CD4-positive, CD25-positive, alpha-beta regulatory T cell (primary cell): ENCODE data around the gene FGGY. TPM values are rescaled to one million over a fixed set of nuclear protein-coding genes. Genes with fewer than 3 reads are reported as not detected.

ENCODE experiments used
- ATAC-seq, 2 donors: fragments of 150-1000 bp; cut with Tn5 transposase; one replicate each; pipeline ENCODE4 v1.10.0; 2021; ENCODE audit warnings: low read depth in 2 of 2, moderate number of reproducible peaks in 2 of 2, moderate library complexity in 1 of 2
- DNase-seq, 3 donors: peaks; one replicate each; pipeline versions ENCODE4 v3.0.0 to v3.0.0-alpha.2; 2012 to 2022; ENCODE audit warnings: mixed read lengths in 1 of 3
- H3K27ac ChIP-seq: one replicate; pipeline ENCODE4 v1.7.0; 2013; ENCODE audit warnings: mild to moderate bottlenecking, low read length; ENCODE audit not compliant: insufficient read depth, poor library complexity, severe bottlenecking
- H3K27me3 ChIP-seq: one replicate; pipeline ENCODE4 v1.7.0; 2013; ENCODE audit warnings: low read length; ENCODE audit not compliant: control insufficient read depth, insufficient read depth
- H3K36me3 ChIP-seq: one replicate; pipeline ENCODE4 v1.7.0; 2013; ENCODE audit warnings: mild to moderate bottlenecking, low read length, moderate library complexity; ENCODE audit not compliant: control insufficient read depth, insufficient read depth
- H3K4me1 ChIP-seq: 2 replicates; pipeline ENCODE4 v1.7.0; 2013; ENCODE audit warnings: mild to moderate bottlenecking, low read length; ENCODE audit not compliant: insufficient read depth, control insufficient read depth, poor library complexity, severe bottlenecking
- H3K4me3 ChIP-seq: one replicate; pipeline ENCODE4 v1.7.0; 2013; ENCODE audit warnings: low read depth, mild to moderate bottlenecking, low read length, moderate library complexity
- H3K9me3 ChIP-seq, 2 experiments: 1 replicate in 1 of 2; 2 replicates in 1 of 2; pipeline ENCODE4 v1.7.0; 2013; ENCODE audit warnings: low read length in 2 of 2, mild to moderate bottlenecking in 1 of 2, moderate library complexity in 1 of 2; ENCODE audit not compliant: control insufficient read depth in 2 of 2
- H3K27ac Mint-ChIP-seq, 3 donors: one replicate each; pipeline ENCODE4 v1.8.0; 2020 to 2022; ENCODE audit warnings: mild to moderate bottlenecking in 3 of 3, mixed read lengths in 3 of 3, moderate library complexity in 2 of 3
- H3K27me3 Mint-ChIP-seq: one replicate; pipeline ENCODE4 v1.8.0; 2022; ENCODE audit warnings: mild to moderate bottlenecking, mixed read lengths
- H3K36me3 Mint-ChIP-seq: one replicate; pipeline ENCODE4 v1.8.0; 2020; ENCODE audit warnings: mixed read lengths
- H3K4me1 Mint-ChIP-seq, 4 donors: one replicate each; pipeline ENCODE4 v1.8.0; 2020 to 2022; ENCODE audit warnings: mixed read lengths in 4 of 4, mild to moderate bottlenecking in 1 of 4
- H3K4me3 Mint-ChIP-seq, 4 donors: one replicate each; pipeline ENCODE4 v1.8.0; 2020 to 2022; ENCODE audit warnings: mild to moderate bottlenecking in 4 of 4, mixed read lengths in 4 of 4, moderate library complexity in 3 of 4
- H3K9me3 Mint-ChIP-seq, 7 donors: one replicate each; pipeline ENCODE4 v1.8.0; 2020 to 2022; ENCODE audit warnings: mixed read lengths in 7 of 7, mild to moderate bottlenecking in 3 of 7, moderate library complexity in 2 of 7
- polyA plus RNA-seq, 4 donors: library from polyadenylated mRNA; unstranded; fragments of 300-500 nt; fragmentation: Illumina TruSeq; gene quantifications; one replicate each; pipeline ENCODE4 v1.2.3, GENCODE V29; 2021
- total RNA-seq: library from RNA; stranded (reverse); gene quantifications from one replicate; pipeline ENCODE4 v1.2.3, GENCODE V29; 2022

Gene FGGY
- total and polyA plus RNA-seq, 5 donors from 2014 or later = 1.9 to 7.7 (median 4.5) TPM

GRCh38 chr1:59692591-59692990 is 395.7 kb downstream of the FGGY start:
- Mint-ChIP-seq H3K27ac (peak overlapping the region in 1 of 3 donors; percentile 12), H3K36me3 (no peaks in the 10 kb centered on the region), H3K4me1 (peaks cover 0 to 13% (median 11%) of the 10 kb centered on the region in 4 donors), H3K27me3 (no peaks in the 10 kb centered on the region), H3K4me3 (no peak overlapping the region), H3K9me3 (peaks cover 0 to 3% (median 0%) of the 10 kb centered on the region in 7 donors)
- H3K27me3 ChIP-seq = no peaks in the 10 kb centered on the region
- no peaks in the 10 kb centered on the region for H3K36me3 ChIP-seq
- H3K27ac ChIP-seq = no peak overlapping the region
- DNase-seq (no peak), ATAC-seq (peak in 1 of 2 donors; percentile 21)
- H3K4me1 ChIP-seq = peaks cover 3% of the 10 kb centered on the region
- no peaks in the 10 kb centered on the region for H3K9me3 ChIP-seq
- H3K4me3 ChIP-seq = no peak overlapping the region

- H3K36me3 ChIP-seq = no peaks in the 10 kb centered on the region
- ATAC-seq = no peak
- H3K4me1 ChIP-seq = peaks cover 5% of the 10 kb centered on the region
- Mint-ChIP-seq H3K4me3 (no peak overlapping the region), H3K27me3 (no peaks in the 10 kb centered on the region), H3K27ac (no peak overlapping the region), H3K4me1 (peaks cover 0 to 17% (median 14%) of the 10 kb centered on the region in 4 donors), H3K36me3 (no peaks in the 10 kb centered on the region), H3K9me3 (peaks cover 0 to 3% (median 0%) of the 10 kb centered on the region in 7 donors)
- no peak for DNase-seq
- H3K4me3 ChIP-seq = no peak overlapping the region
- no peaks in the 10 kb centered on the region for H3K9me3 ChIP-seq
- no peak overlapping the region for H3K27ac ChIP-seq
- H3K27me3 ChIP-seq = no peaks in the 10 kb centered on the region
Measured at GRCh38 chr1:59693406-59693805, 396.5 kb downstream of the FGGY start.

- DNase-seq (no peak), ATAC-seq (no peak)
- Histone ChIP-seq H3K27ac (no peak overlapping the region), H3K4me3 (no peak overlapping the region), H3K9me3 (no peaks in the 10 kb centered on the region), H3K4me1 (peaks cover 5% of the 10 kb centered on the region), H3K27me3 (no peaks in the 10 kb centered on the region), H3K36me3 (no peaks in the 10 kb centered on the region)
- Mint-ChIP-seq H3K4me3 (no peak overlapping the region), H3K27ac (no peak overlapping the region), H3K27me3 (no peaks in the 10 kb centered on the region), H3K4me1 (peaks cover 0 to 18% (median 16%) of the 10 kb centered on the region in 4 donors), H3K36me3 (no peaks in the 10 kb centered on the region), H3K9me3 (peaks cover 0 to 3% (median 0%) of the 10 kb centered on the region in 7 donors)
Measured at GRCh38 chr1:59695252-59695651, 398.4 kb downstream of the FGGY start.

GRCh38 chr1:59696421-59697115 is 399.7 kb downstream of the FGGY start:
- no peaks in the 10 kb centered on the region for H3K9me3 ChIP-seq
- DNase-seq = no peak
- ATAC-seq = no peak
- peaks cover 5% of the 10 kb centered on the region for H3K4me1 ChIP-seq
- H3K27ac Mint-ChIP-seq = peak overlapping the region in 1 of 3 donors; percentile 11
- no peaks in the 10 kb centered on the region for H3K27me3 ChIP-seq
- H3K36me3 ChIP-seq = no peaks in the 10 kb centered on the region
- H3K36me3 Mint-ChIP-seq = no peaks in the 10 kb centered on the region
- peaks cover 0 to 18% (median 16%) of the 10 kb centered on the region in 4 donors for H3K4me1 Mint-ChIP-seq
- peak overlapping the region in 2 of 4 donors; percentile 23 to 52 for H3K4me3 Mint-ChIP-seq
- H3K4me3 ChIP-seq = peak overlapping the region; percentile 79
- H3K27me3 Mint-ChIP-seq = no peaks in the 10 kb centered on the region
- H3K9me3 Mint-ChIP-seq = peaks cover 0 to 3% (median 0%) of the 10 kb centered on the region in 7 donors
- no peak overlapping the region for H3K27ac ChIP-seq

- Histone ChIP-seq H3K27ac (no peak overlapping the region), H3K4me3 (peak overlapping the region; percentile 79)
- peak in 2 of 3 donors; percentile 29 to 81 for DNase-seq
Measured at GRCh38 chr1:59697150-59697800, 400.4 kb downstream of the FGGY start.

GRCh38 chr1:59698386-59698785 is 401.5 kb downstream of the FGGY start:
- Histone ChIP-seq H3K4me3 (no peak overlapping the region), H3K4me1 (peaks cover 5% of the 10 kb centered on the region), H3K27me3 (no peaks in the 10 kb centered on the region), H3K27ac (no peak overlapping the region), H3K9me3 (no peaks in the 10 kb centered on the region), H3K36me3 (no peaks in the 10 kb centered on the region)
- Mint-ChIP-seq H3K9me3 (peaks cover 0 to 1% (median 0%) of the 10 kb centered on the region in 7 donors), H3K4me1 (peaks cover 0 to 18% (median 16%) of the 10 kb centered on the region in 4 donors), H3K36me3 (no peaks in the 10 kb centered on the region), H3K27ac (no peak overlapping the region), H3K27me3 (peaks cover 4% of the 10 kb centered on the region), H3K4me3 (no peak overlapping the region)
- ATAC-seq (no peak), DNase-seq (no peak)

More at GRCh38 chr1:59697150-59697800, 400.4 kb downstream of the FGGY start:
- peaks cover 0 to 18% (median 16%) of the 10 kb centered on the region in 4 donors for H3K4me1 Mint-ChIP-seq
- Histone ChIP-seq H3K36me3 (no peaks in the 10 kb centered on the region), H3K9me3 (no peaks in the 10 kb centered on the region), H3K27me3 (no peaks in the 10 kb centered on the region), H3K4me1 (peaks cover 5% of the 10 kb centered on the region)
- peak; percentile 44 for ATAC-seq
- H3K36me3 Mint-ChIP-seq = no peaks in the 10 kb centered on the region
- no peaks in the 10 kb centered on the region for H3K27me3 Mint-ChIP-seq
- peak overlapping the region; percentile 13 to 76 (median 40) for H3K4me3 Mint-ChIP-seq
- peak overlapping the region in 2 of 3 donors; percentile 27 to 60 for H3K27ac Mint-ChIP-seq
- H3K9me3 Mint-ChIP-seq = peaks cover 0 to 3% (median 0%) of the 10 kb centered on the region in 7 donors

GRCh38 chr1:59699227-59699847 is 402.4 kb downstream of the FGGY start:
- Histone ChIP-seq H3K4me3 (peak overlapping the region; percentile 4), H3K27me3 (no peaks in the 10 kb centered on the region), H3K4me1 (peaks cover 5% of the 10 kb centered on the region), H3K36me3 (no peaks in the 10 kb centered on the region), H3K9me3 (no peaks in the 10 kb centered on the region), H3K27ac (no peak overlapping the region)
- no peaks in the 10 kb centered on the region for H3K9me3 Mint-ChIP-seq
- peak in 2 of 3 donors; percentile 58 to 68 for DNase-seq
- H3K27ac Mint-ChIP-seq = peak overlapping the region in 1 of 3 donors; percentile 32
- ATAC-seq = peak; percentile 52 to 64
- H3K36me3 Mint-ChIP-seq = no peaks in the 10 kb centered on the region
- H3K4me1 Mint-ChIP-seq = peaks cover 0 to 18% (median 16%) of the 10 kb centered on the region in 4 donors
- peak overlapping the region in 1 of 4 donors; percentile 86 for H3K4me3 Mint-ChIP-seq
- H3K27me3 Mint-ChIP-seq = peaks cover 4% of the 10 kb centered on the region
